Spleen (tissue), 11 donors: ENCODE measurements around the gene GPBAR1. TPM values are rescaled to one million over a fixed set of nuclear protein-coding genes. Genes with fewer than 3 reads are reported as not detected.

ENCODE experiments used
- DNase-seq: peaks from one replicate; pipeline ENCODE4 v3.0.0-alpha.2; 2020
- H3K27ac ChIP-seq, 8 donors: fragments of 200-600 bp; sonication (generic) in 7 of 8; 1 replicate in 4 of 8; 2 replicates in 4 of 8; pipeline versions ENCODE4 v1.5.0 to v1.8.0; 2016 to 2021; ENCODE audit warnings: inconsistent platforms in 4 of 8, mild to moderate bottlenecking in 4 of 8, moderate library complexity in 1 of 8
- H3K27me3 ChIP-seq, 7 donors: fragments of 200-600 bp; sonication (generic) in 6 of 7; replicated peaks in 1 of 7; 1 replicate in 4 of 7; 2 replicates in 3 of 7; pipeline versions ENCODE4 v1.5.0 to v1.8.0; 2016 to 2021; ENCODE audit warnings: inconsistent platforms in 3 of 7, mild to moderate bottlenecking in 1 of 7
- H3K36me3 ChIP-seq, 6 donors: fragments of 200-600 bp; sonication (generic) in 5 of 6; 1 replicate in 4 of 6; 2 replicates in 2 of 6; pipeline versions ENCODE4 v1.5.0 to v1.8.0; 2016 to 2021; ENCODE audit warnings: inconsistent platforms in 2 of 6
- H3K4me1 ChIP-seq, 6 donors: fragments of 200-600 bp; sonication (generic) in 5 of 6; 1 replicate in 3 of 6; 2 replicates in 3 of 6; pipeline versions ENCODE4 v1.5.0 to v1.8.0; 2016 to 2021; ENCODE audit warnings: inconsistent platforms in 3 of 6
- H3K4me3 ChIP-seq, 8 donors: fragments of 200-600 bp; sonication (generic) in 7 of 8; 1 replicate in 4 of 8; 2 replicates in 4 of 8; pipeline versions ENCODE4 v1.5.0 to v1.8.0; 2016 to 2021; ENCODE audit warnings: inconsistent platforms in 4 of 8, mild to moderate bottlenecking in 4 of 8, moderate library complexity in 2 of 8
- H3K9me3 ChIP-seq, 8 donors: fragments of 200-600 bp; sonication (generic) in 7 of 8; 1 replicate in 4 of 8; 2 replicates in 4 of 8; pipeline versions ENCODE4 v1.5.0 to v1.8.0; 2016 to 2021; ENCODE audit warnings: inconsistent platforms in 4 of 8
- CTCF ChIP-seq, 11 experiments: fragments of 200-600 bp in 7 of 11; fragments of 450-650 bp in 4 of 11; sonication (generic) in 4 of 11; IDR thresholded peaks in 8 of 11; conservative IDR thresholded peaks in 3 of 11; 1 replicate in 7 of 11; 2 replicates in 4 of 11; pipeline versions ENCODE4 v1.4.0 to v1.8.0; 2016 to 2021; ENCODE audit warnings: antibody characterized with exemption in 11 of 11, inconsistent platforms in 4 of 11, mild to moderate bottlenecking in 1 of 11
- POLR2A ChIP-seq, 3 donors: fragments of 450-650 bp; IDR thresholded peaks; one replicate each; pipeline ENCODE4 v1.5.1; 2017; ENCODE audit warnings: antibody characterized with exemption in 3 of 3, mild to moderate bottlenecking in 1 of 3
- POLR2AphosphoS5 ChIP-seq, 3 donors: sonication (generic); formaldehyde crosslinking; IDR thresholded peaks; one replicate each; pipeline ENCODE4 v1.5.1; 2017; ENCODE audit warnings: antibody characterized with exemption in 3 of 3
- WGBS, 5 donors: extraction: QIAGEN DNeasy Blood & Tissue Kit in 3 of 5; methylation state at CpG; one replicate each; pipeline versions ENCODE4 v1.1.5 to v1.1.7; 2013 to 2018; 5-methylcytosine and 5-hydroxymethylcytosine counted together
- intact Hi-C: fragments of 100-400 bp; cut with DNase I; formaldehyde crosslinking; loops from one replicate; pipeline ENCODE4 v1.15.0; 2023; ENCODE audit warnings: low total_unique reads
- polyA plus RNA-seq, 3 donors: library from polyadenylated mRNA; stranded (reverse); fragments of 200-250 nt; gene quantifications; one replicate each; pipeline ENCODE4 v1.2.1, GENCODE V29; 2013
- total RNA-seq, 7 donors: library from RNA; depleted of rRNA in 3 of 7; stranded (reverse); fragments of >200 nt in 3 of 7; fragmentation: NEBNext Ultra II Directional in 4 of 7; extraction: Animal tissue kit (Norgen Biotek cat#: 25700) in 4 of 7; gene quantifications; one replicate each; pipeline versions ENCODE4 v1.1.0 to v1.2.1, GENCODE V29; 2016 to 2021
- donor health status: healthy with polysubstance abuse.
- donor health status: DM: no; HTN: no; CAD: no; lungs with moderate emphysema.
- donor health status: DM: no; HTN: no; CAD: no.
- donor health status: Bipolar disorder and iron deficiency.
- donor health status: healthy.
- donor health status: DM: no; HTN: no; CAD: no.
- donor health status: DM: yes; HTN: yes; CAD: no.

Gene GPBAR1
- total and polyA plus RNA-seq, 10 donors, result 1.4 to 13.9 (median 6.8) TPM

- peak in 3 of 11 experiments; percentile 23 to 31 (median 23) for TF ChIP-seq CTCF (IDR thresholded peaks at IDR 0.05 in 8 of 11, conservative IDR thresholded peaks at IDR 0.05 in 3 of 11)
- no peak for TF ChIP-seq POLR2A (IDR thresholded peaks at IDR 0.05)
- no peak for DNase-seq
- Histone ChIP-seq H3K27me3 (no peaks in the 10 kb centered on the region), H3K36me3 (peaks cover 5 to 100% (median 93%) of the 10 kb centered on the region in 6 donors), H3K4me3 (no peak overlapping the region), H3K9me3 (no peaks in the 10 kb centered on the region), H3K4me1 (peaks cover 22 to 76% (median 55%) of the 10 kb centered on the region in 6 donors), H3K27ac (peak overlapping the region in 5 of 8 donors; percentile 71 to 85 (median 82))
- WGBS, 5 donors, result 0 to 13% (median 3%) methylated on average over 1 of the region's 1 CpG
- intact Hi-C loops, result no loop called here
Measured at GRCh38 chr2:218230882-218231281, 29.9 kb upstream of the GPBAR1 start.

GRCh38 chr2:218233543-218233942 lies 27.3 kb upstream of the GPBAR1 start:
- Histone ChIP-seq H3K4me1 (peaks cover 18 to 66% (median 38%) of the 10 kb centered on the region in 6 donors), H3K27me3 (no peaks in the 10 kb centered on the region), H3K27ac (peak overlapping the region in 2 of 8 donors; percentile 3 to 17), H3K9me3 (no peaks in the 10 kb centered on the region), H3K36me3 (peaks cover 5 to 100% (median 93%) of the 10 kb centered on the region in 6 donors), H3K4me3 (no peak overlapping the region)
- WGBS, 5 donors, result 89 to 95% (median 92%) methylated on average over 4 of the region's 4 CpGs
- intact Hi-C loops, result no loop called here
- TF ChIP-seq POLR2A (IDR thresholded peaks at IDR 0.05), result no peak
- TF ChIP-seq CTCF (IDR thresholded peaks at IDR 0.05 in 8 of 11, conservative IDR thresholded peaks at IDR 0.05 in 3 of 11), result no peak
- no peak for TF ChIP-seq POLR2AphosphoS5 (IDR thresholded peaks at IDR 0.05)
- DNase-seq, result no peak

GRCh38 chr2:218234521-218234920 lies 26.3 kb upstream of the GPBAR1 start:
- intact Hi-C loops, result no loop called here
- peak overlapping the region in 1 of 8 donors; percentile 1 for H3K27ac ChIP-seq
- peaks cover 5 to 100% (median 96%) of the 10 kb centered on the region in 6 donors for H3K36me3 ChIP-seq
- H3K4me3 ChIP-seq, result no peak overlapping the region
- no peak for DNase-seq
- no peaks in the 10 kb centered on the region for H3K9me3 ChIP-seq
- TF ChIP-seq CTCF (IDR thresholded peaks at IDR 0.05 in 8 of 11, conservative IDR thresholded peaks at IDR 0.05 in 3 of 11) (no peak), POLR2AphosphoS5 (IDR thresholded peaks at IDR 0.05) (no peak), POLR2A (IDR thresholded peaks at IDR 0.05) (no peak)
- H3K4me1 ChIP-seq, result peaks cover 9 to 64% (median 33%) of the 10 kb centered on the region in 6 donors
- no peaks in the 10 kb centered on the region for H3K27me3 ChIP-seq
- WGBS, 5 donors, result 59 to 65% (median 63%) methylated on average over 3 of the region's 3 CpGs

GRCh38 chr2:218235017-218235416 lies 25.8 kb upstream of the GPBAR1 start:
- H3K27me3 ChIP-seq, result no peaks in the 10 kb centered on the region
- H3K36me3 ChIP-seq, result peaks cover 5 to 100% (median 97%) of the 10 kb centered on the region in 6 donors
- WGBS, 5 donors, result 97 to 100% (median 100%) methylated on average over 2 of the region's 2 CpGs
- H3K27ac ChIP-seq, result peak overlapping the region in 1 of 8 donors; percentile 1
- TF ChIP-seq POLR2AphosphoS5 (IDR thresholded peaks at IDR 0.05) (no peak), CTCF (IDR thresholded peaks at IDR 0.05 in 8 of 11, conservative IDR thresholded peaks at IDR 0.05 in 3 of 11) (no peak), POLR2A (IDR thresholded peaks at IDR 0.05) (no peak)
- no peak for DNase-seq
- no peaks in the 10 kb centered on the region for H3K9me3 ChIP-seq
- H3K4me1 ChIP-seq, result peaks cover 4 to 59% (median 29%) of the 10 kb centered on the region in 6 donors
- H3K4me3 ChIP-seq, result no peak overlapping the region
- intact Hi-C loops, result no loop called here
